Tibial artery (tissue), 4 donors: ENCODE data around the gene TSHZ2.

Experiments used
- DNase-seq, 2 donors: peaks; one replicate each; pipeline ENCODE4 v3.0.0-alpha.2; 2019
- H3K27ac ChIP-seq, 2 donors: fragments of 200-600 bp; sonication (generic) in 1 of 2; 1 replicate in 1 of 2; 2 replicates in 1 of 2; pipeline ENCODE4 v1.5.1; 2018 to 2019; ENCODE audit warnings: mild to moderate bottlenecking in 1 of 2
- H3K27me3 ChIP-seq, 2 donors: fragments of 200-600 bp; sonication (generic) in 1 of 2; one replicate each; pipeline versions ENCODE4 v1.5.1 to v1.6.0; 2016 to 2019
- H3K36me3 ChIP-seq, 3 donors: fragments of 200-600 bp; sonication (generic) in 2 of 3; one replicate each; pipeline ENCODE4 v1.5.1; 2016 to 2019; ENCODE audit warnings: mild to moderate bottlenecking in 2 of 3
- H3K4me1 ChIP-seq, 4 donors: fragments of 200-600 bp; sonication (generic) in 2 of 4; 1 replicate in 3 of 4; 2 replicates in 1 of 4; pipeline ENCODE4 v1.5.1; 2016 to 2019
- H3K4me3 ChIP-seq, 2 donors: fragments of 200-600 bp; sonication (generic) in 1 of 2; 1 replicate in 1 of 2; 2 replicates in 1 of 2; pipeline ENCODE4 v1.5.1; 2018 to 2019; ENCODE audit warnings: mild to moderate bottlenecking in 2 of 2
- H3K9me3 ChIP-seq, 3 donors: fragments of 200-600 bp; sonication (generic) in 1 of 3; one replicate each; pipeline ENCODE4 v1.5.1; 2016 to 2019
- CTCF ChIP-seq, 2 experiments: fragments of 200-600 bp in 1 of 2; fragments of 450-650 bp in 1 of 2; IDR thresholded peaks; one replicate each; pipeline ENCODE4 v1.5.1; 2017 to 2019; ENCODE audit warnings: antibody characterized with exemption in 2 of 2, mild to moderate bottlenecking in 1 of 2, moderate library complexity in 1 of 2
- intact Hi-C: fragments of 100-400 bp; cut with DNase I; formaldehyde crosslinking; loops from one replicate; pipeline ENCODE4 v1.15.0; 2023; ENCODE audit warnings: low total_unique reads

Gene TSHZ2

GRCh38 chr20:52926505-52926904 is 45.7 kb upstream of the TSHZ2 start:
- intact Hi-C loops = no loop called here
- Histone ChIP-seq H3K9me3 (no peaks in the 10 kb centered on the region), H3K27me3 (no peaks in the 10 kb centered on the region), H3K27ac (no peak overlapping the region), H3K36me3 (no peaks in the 10 kb centered on the region), H3K4me1 (no peaks in the 10 kb centered on the region), H3K4me3 (no peak overlapping the region)
- DNase-seq = no peak
- no peak for TF ChIP-seq CTCF (IDR thresholded peaks at IDR 0.05)

- Histone ChIP-seq H3K27ac (no peak overlapping the region), H3K27me3 (no peaks in the 10 kb centered on the region), H3K4me1 (no peaks in the 10 kb centered on the region), H3K4me3 (no peak overlapping the region), H3K36me3 (no peaks in the 10 kb centered on the region), H3K9me3 (no peaks in the 10 kb centered on the region)
- DNase-seq = no peak
- intact Hi-C loops = no loop called here
- no peak for TF ChIP-seq CTCF (IDR thresholded peaks at IDR 0.05)
Observed at GRCh38 chr20:52933867-52934266, 38.3 kb upstream of the TSHZ2 start.

GRCh38 chr20:52936351-52937340 is 35.5 kb upstream of the TSHZ2 start:
- Histone ChIP-seq H3K27me3 (no peaks in the 10 kb centered on the region), H3K4me3 (no peak overlapping the region), H3K27ac (no peak overlapping the region), H3K9me3 (no peaks in the 10 kb centered on the region), H3K36me3 (no peaks in the 10 kb centered on the region), H3K4me1 (no peaks in the 10 kb centered on the region)
- DNase-seq = no peak
- intact Hi-C loops = no loop called here
- no peak for TF ChIP-seq CTCF (IDR thresholded peaks at IDR 0.05)

GRCh38 chr20:52937591-52938100 is 34.5 kb upstream of the TSHZ2 start:
- Histone ChIP-seq H3K9me3 (no peaks in the 10 kb centered on the region), H3K27ac (no peak overlapping the region), H3K4me3 (no peak overlapping the region), H3K4me1 (no peaks in the 10 kb centered on the region), H3K36me3 (no peaks in the 10 kb centered on the region), H3K27me3 (no peaks in the 10 kb centered on the region)
- DNase-seq = no peak
- intact Hi-C loops = no loop called here
- TF ChIP-seq CTCF (IDR thresholded peaks at IDR 0.05) = no peak

GRCh38 chr20:52939141-52939540 is 33.0 kb upstream of the TSHZ2 start:
- intact Hi-C loops = no loop called here
- Histone ChIP-seq H3K27me3 (no peaks in the 10 kb centered on the region), H3K4me1 (no peaks in the 10 kb centered on the region), H3K9me3 (no peaks in the 10 kb centered on the region), H3K36me3 (no peaks in the 10 kb centered on the region), H3K4me3 (no peak overlapping the region), H3K27ac (no peak overlapping the region)
- no peak for DNase-seq
- no peak for TF ChIP-seq CTCF (IDR thresholded peaks at IDR 0.05)
